ENCODE data around the gene SHLD1.

SHLD1 gene

GRCh38 chr20:5810800-5811422 is 60.7 kb downstream of the SHLD1 start:
- no peaks in the 10 kb centered on the region for H4K20me1 ChIP-seq (ENCODE audit: insufficient read depth)
- no peaks in the 10 kb centered on the region for H3K36me3 ChIP-seq (ENCODE audit: insufficient read depth)
- H3K79me2 ChIP-seq (ENCODE audit: insufficient read depth, low read depth), result no peaks in the 10 kb centered on the region
- no peaks in the 10 kb centered on the region for H3K4me1 ChIP-seq (ENCODE audit: low read depth, poor library complexity, severe bottlenecking)
- H3K27me3 ChIP-seq (ENCODE audit: insufficient read depth, low read depth), result no peaks in the 10 kb centered on the region
- H3K4me3 ChIP-seq (IDR thresholded peaks at IDR 0.05; ENCODE audit: insufficient read depth, low read depth, low read length), result no peak overlapping the region
- H3K27ac ChIP-seq, result no peak overlapping the region
- no peak overlapping the region for H3K4me2 ChIP-seq
- no peak overlapping the region for H2AFZ ChIP-seq (ENCODE audit: low read depth)
- no peak overlapping the region for H3K9ac ChIP-seq
- TF ChIP-seq CTCF (conservative IDR thresholded peaks at IDR 0.05; ENCODE audit: low read depth, low read length), result no peak

DNA sequence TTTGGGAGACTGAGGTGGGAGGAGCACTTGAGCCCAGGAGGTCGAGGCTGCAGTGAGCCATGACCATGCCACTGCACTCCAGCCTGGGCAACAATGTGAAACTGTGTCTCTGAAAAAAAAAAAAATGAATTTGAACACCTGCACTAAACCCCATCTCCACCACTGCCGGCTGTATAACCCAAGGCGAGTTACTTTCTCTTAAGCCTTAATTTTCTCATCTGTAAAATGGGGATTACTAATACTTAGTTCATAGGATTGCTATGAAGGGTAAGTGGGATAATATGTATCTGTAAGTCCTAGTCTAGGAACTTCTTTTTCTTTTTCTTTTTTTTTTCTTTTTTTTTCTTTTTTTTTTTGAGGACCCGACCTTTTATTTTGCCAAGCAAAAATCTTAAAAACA is 61.5 kb downstream of the SHLD1 start:
- Histone ChIP-seq H3K4me3 (IDR thresholded peaks at IDR 0.05; ENCODE audit: insufficient read depth, low read depth, low read length) (no peak overlapping the region), H2AFZ (ENCODE audit: low read depth) (no peak overlapping the region), H3K4me2 (no peak overlapping the region), H3K36me3 (ENCODE audit: insufficient read depth) (no peaks in the 10 kb centered on the region), H3K4me1 (ENCODE audit: low read depth, poor library complexity, severe bottlenecking) (no peaks in the 10 kb centered on the region), H3K27me3 (ENCODE audit: insufficient read depth, low read depth) (no peaks in the 10 kb centered on the region), H3K79me2 (ENCODE audit: insufficient read depth, low read depth) (no peaks in the 10 kb centered on the region), H3K9ac (no peak overlapping the region), H3K27ac (no peak overlapping the region), H4K20me1 (ENCODE audit: insufficient read depth) (no peaks in the 10 kb centered on the region)
- no peak for TF ChIP-seq CTCF (conservative IDR thresholded peaks at IDR 0.05; ENCODE audit: low read depth, low read length)

GRCh38 chr20:5818346-5818681 is 68.1 kb downstream of the SHLD1 start:
- H3K4me1 ChIP-seq (ENCODE audit: low read depth, poor library complexity, severe bottlenecking), result no peaks in the 10 kb centered on the region
- H3K36me3 ChIP-seq (ENCODE audit: insufficient read depth), result no peaks in the 10 kb centered on the region
- H2AFZ ChIP-seq (ENCODE audit: low read depth), result no peak overlapping the region
- TF ChIP-seq CTCF (conservative IDR thresholded peaks at IDR 0.05; ENCODE audit: low read depth, low read length), result no peak
- H3K4me2 ChIP-seq, result no peak overlapping the region
- H3K9ac ChIP-seq, result no peak overlapping the region
- H3K4me3 ChIP-seq (IDR thresholded peaks at IDR 0.05; ENCODE audit: insufficient read depth, low read depth, low read length), result no peak overlapping the region
- H3K79me2 ChIP-seq (ENCODE audit: insufficient read depth, low read depth), result no peaks in the 10 kb centered on the region
- H3K27ac ChIP-seq, result no peak overlapping the region
- no peaks in the 10 kb centered on the region for H4K20me1 ChIP-seq (ENCODE audit: insufficient read depth)
- H3K27me3 ChIP-seq (ENCODE audit: insufficient read depth, low read depth), result no peaks in the 10 kb centered on the region

GRCh38 chr20:5820738-5821137 is 70.5 kb downstream of the SHLD1 start:
- H2AFZ ChIP-seq (ENCODE audit: low read depth), result no peak overlapping the region
- H3K79me2 ChIP-seq (ENCODE audit: insufficient read depth, low read depth), result no peaks in the 10 kb centered on the region
- H3K4me3 ChIP-seq (IDR thresholded peaks at IDR 0.05; ENCODE audit: insufficient read depth, low read depth, low read length), result no peak overlapping the region
- no peaks in the 10 kb centered on the region for H3K4me1 ChIP-seq (ENCODE audit: low read depth, poor library complexity, severe bottlenecking)
- H3K36me3 ChIP-seq (ENCODE audit: insufficient read depth), result no peaks in the 10 kb centered on the region
- H4K20me1 ChIP-seq (ENCODE audit: insufficient read depth), result no peaks in the 10 kb centered on the region
- no peak overlapping the region for H3K9ac ChIP-seq
- H3K27me3 ChIP-seq (ENCODE audit: insufficient read depth, low read depth), result no peaks in the 10 kb centered on the region
- H3K4me2 ChIP-seq, result no peak overlapping the region
- no peak overlapping the region for H3K27ac ChIP-seq
- no peak for TF ChIP-seq CTCF (conservative IDR thresholded peaks at IDR 0.05; ENCODE audit: low read depth, low read length)

Measured in KMS-11 (cell line).